Measurements from ENCODE around the gene KCNIP1.

GRCh38 chr5:170721681-170722080, 217.9 kb downstream of the KCNIP1 start:
- TF ChIP-seq CTCF (IDR thresholded peaks at IDR 0.05) (no peak), POLR2A (IDR thresholded peaks at IDR 0.05) (no peak), POLR2AphosphoS5 (IDR thresholded peaks at IDR 0.05; ENCODE audit: insufficient read depth in 1 of 2, low read depth in 1 of 2) (no peak)
